Measurements from ENCODE around the gene RRBP1.
A peak's percentile ranks its signal among the peaks of the same experiment; 100 is the strongest.

Gene RRBP1

DNA sequence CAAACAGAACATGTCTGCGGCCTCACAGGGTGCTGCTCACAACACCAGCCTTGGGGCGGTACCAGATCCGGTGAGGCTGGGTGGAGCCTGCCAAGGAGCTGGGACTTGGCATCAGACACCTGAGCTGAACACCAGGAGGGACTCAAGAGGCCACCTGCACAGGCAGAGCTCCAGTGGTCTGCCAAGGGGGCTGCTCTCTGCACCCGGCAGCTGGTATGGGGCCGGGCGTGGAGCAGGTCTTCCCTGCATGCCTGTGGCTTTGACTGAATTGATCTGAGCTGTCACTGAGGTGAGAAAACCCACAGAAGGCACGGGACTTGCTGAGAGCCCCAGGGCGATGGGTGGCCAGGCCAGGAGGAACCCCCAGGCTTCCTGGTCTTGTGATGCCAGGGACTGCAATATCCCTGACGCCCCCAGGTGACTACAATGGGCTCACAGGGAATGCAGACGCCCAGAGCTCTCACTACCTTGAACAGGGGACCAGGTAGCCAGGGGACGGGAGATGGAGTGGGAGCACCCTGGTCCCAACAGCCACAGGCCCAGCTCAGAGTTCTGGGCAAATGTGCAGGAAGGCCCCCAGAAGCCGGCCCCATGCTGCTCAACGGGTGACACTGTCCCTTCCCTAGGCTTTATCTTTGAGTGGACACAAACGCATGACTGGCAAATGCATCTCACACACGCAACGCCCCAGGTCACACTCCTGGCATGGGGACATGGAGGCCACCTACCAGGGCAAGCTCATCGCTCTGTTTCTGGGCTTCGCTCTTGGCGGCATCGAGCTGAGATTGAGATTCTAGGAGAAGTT, 64.0 kb downstream of the RRBP1 start:
- DNase-seq, result no peak

DNA sequence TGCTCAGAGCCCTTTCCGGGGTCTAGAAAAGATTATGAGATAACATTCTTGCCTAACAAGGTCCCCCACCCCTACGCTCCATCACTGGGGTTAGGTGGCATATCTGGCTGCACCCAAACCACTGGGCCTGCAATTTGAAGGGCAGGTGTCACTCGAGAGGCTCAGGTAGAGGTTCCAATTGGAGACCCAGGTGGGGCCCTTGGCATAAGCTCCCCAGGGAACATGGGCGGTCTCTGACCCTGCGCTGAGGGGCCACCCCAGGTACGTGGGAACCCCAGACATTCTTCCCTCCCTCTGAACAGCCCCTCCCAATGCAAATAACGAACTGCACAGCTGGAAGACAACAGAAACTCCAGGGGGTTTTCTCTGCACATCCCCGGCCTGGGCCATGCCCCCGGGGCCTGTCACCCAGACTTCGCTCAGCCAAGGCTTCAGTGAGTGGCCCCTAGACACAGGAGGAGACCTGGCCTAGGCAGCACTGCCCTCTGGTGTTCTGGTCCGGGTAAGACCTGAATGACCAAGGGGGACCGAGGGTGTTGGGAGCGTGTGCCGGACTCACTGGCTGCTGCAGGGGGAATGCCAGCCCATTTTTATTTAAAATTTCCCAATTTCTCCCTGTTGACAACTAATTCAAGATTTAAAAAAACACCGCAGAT, 64.7 kb downstream of the RRBP1 start:
- DNase-seq, result peak; percentile 17 to 35

DNA sequence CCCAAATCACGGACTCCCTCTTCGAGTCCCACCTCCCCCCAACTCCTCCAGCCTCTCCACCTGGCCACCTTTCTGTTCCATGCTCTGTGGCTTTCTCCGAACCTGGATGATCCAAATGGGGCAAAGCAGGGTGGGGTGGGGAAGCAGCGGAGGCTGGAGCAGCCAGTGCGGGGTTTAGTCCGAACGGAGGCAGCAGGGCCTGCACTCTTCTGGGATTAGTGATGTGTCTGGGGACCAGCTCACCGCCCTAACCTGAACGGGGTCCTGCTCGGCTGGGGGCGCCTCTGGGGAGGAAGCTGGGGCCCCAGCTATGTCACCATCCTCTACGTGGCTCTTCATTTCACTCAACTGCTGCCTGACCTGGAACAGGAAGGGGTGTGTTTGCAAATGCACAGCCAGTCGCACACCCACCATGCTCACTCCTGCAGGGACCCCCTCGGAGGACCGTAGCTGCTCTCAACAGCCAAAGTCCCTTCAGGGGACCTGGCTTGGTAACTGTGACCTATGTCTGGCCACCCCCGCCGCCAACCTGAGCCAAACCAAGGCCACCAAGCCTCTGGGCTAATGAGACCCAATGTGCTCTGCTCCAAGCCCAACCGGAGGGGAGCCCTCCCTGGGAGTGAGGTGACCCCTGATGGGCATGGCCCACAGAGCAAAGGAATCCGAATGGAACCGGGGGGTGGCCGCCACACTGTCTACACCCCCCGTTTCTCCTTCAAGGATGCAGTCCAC, 65.4 kb downstream of the RRBP1 start:
- DNase-seq, result peak in 1 of 2 experiments; percentile 5

DNA sequence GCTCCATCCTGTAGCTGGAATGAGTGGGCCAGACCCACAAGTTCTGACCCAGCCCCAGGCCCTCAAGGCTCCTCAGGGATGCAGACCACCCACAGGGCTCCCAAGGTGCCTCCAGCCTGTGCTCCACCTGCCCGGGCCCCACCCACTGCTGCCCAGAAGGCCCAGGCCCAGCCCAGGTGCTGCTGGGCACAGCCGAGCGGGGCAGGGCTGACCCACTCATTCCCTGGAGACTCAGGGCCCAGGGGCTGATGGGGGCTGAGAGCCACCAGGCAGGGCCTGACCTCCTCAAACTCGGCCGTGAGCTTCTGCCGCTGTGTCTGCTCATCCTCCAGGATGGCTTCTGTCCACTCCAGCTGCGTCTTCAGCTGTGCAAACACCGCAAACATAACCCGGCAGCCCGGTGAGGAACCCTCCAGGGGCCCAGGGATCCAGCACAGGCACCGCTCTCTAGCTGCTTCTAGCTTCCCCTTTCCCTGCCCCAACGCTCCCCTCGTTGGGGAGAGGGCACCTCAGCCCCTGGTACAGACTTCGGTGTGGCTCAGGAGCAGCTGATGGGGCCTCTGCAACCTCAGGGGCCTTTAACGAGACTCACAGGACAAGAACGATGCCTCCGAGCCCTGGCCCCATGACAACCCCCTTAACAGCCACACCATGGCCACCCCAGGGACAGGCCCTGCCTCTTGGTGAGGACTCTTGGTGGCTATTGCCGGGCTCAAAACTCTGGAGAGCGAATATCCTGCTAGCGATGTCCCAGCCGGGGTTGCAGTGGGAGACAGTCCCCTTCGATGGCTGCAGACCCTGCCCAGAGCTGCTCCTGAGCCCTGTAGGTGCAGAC, 66.2 kb downstream of the RRBP1 start:
- peak; percentile 62 to 67 for DNase-seq

DNA sequence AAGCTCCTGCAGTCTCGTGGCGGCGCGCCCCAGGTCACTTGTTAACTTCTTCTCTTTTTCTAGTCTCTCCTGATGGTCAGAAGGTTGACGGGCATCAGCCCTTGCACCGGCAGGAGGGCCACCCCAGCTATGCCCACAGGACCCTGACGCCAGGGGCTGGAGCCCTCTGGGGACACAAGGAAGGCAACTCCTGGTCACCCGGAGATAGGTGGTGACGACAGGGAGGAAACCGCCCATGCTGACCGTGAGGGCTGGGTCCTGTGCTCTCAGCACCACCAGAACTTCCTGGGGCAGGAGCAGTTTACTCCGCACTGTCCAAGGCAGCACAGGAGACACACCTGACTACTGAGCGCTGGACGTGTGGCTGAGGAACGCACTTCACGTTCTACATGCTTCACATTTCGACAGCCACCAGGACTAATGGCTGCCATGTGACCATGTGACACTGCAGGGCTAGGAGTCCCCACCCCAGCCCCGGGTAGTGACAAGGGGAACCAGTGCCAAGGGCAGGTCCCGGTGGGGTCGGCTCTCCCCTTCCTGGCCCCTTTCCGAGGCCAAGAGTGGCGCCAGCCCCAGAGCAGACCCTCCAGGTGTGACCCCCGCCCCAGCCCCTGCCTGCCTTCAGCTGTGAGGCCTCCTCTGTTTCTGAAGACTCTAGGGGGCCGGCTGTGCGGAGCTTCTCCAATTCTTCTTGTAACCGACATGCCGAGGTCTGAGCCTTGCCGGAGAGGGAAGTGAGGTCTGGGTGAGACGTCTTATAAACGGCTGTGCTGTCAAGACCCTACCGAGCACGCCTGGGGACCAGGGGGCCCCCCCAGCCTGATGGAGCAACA, 67.0 kb downstream of the RRBP1 start:
- peak; percentile 64 to 76 for DNase-seq

DNA sequence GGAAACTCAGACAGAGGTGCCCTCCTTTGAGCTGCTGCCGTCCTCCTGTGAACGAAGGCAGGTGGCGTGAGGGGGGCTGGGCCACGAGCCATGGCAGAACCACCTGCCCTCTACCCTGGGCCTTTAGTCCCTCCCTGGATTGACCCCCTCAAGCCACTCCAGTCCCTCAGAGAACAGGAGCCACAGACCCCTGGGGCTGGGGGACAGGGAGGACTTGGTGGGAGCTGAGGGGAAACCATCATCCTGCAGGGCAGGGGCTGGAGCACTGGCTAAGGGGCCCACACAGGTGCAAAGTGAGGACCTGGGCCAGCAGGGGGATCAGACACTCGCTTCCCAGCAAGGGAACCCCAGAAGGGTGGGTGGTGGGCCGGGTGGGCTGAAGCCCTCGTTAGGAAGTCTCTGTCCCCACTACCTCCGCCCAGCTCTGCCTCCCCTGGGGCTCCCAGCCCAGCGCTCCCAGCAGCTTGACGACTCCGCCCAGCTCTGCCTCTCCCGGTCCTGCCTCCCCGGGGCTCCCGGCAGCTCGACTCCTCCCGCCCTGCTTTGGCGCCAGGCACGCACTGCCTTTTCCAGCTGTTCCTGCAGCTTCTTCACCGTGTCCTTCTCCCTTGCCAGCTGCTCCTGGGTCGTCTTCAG, 67.7 kb downstream of the RRBP1 start:
- DNase-seq, result no peak

DNA sequence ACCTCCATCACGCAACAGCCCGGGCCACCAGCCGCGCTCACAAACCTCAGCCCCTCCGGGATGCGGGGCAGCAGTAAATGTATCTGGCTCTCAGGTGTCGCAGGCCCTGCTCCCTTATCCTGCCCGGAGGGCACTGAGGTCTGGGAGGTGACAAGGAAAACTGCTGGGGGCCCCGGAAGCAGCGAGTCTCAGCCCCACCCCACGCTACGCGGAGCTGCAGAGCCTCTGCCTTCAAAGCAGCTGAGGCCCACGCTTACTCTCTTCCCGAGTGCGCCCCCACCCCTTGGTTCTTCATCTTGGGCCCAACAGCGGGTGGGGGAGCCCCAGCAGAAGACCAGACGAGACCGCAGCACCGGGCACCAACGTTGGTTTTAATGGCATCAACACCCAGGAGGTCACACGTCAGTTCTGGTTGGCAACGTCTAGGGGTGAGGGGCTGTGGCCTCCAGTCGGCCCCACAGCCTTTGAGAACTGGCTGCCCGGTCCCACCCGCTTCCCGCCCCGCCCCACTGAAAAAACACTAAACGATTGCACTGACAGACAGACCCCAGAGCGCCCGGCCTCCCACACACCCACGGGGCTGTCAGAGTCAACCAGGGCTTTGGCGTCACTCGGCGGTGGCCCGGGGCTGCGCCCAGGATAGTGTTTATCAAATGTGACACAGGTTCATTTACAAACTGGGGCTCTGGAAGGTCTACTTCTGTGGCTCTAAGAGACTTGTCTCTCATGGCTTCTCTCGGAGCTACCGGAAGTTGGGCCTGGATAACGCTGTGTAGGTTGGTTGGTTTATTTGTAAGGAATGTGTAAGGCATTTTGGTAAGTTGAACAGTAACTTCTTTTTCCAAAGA, 68.5 kb downstream of the RRBP1 start:
- DNase-seq, result no peak

DNA sequence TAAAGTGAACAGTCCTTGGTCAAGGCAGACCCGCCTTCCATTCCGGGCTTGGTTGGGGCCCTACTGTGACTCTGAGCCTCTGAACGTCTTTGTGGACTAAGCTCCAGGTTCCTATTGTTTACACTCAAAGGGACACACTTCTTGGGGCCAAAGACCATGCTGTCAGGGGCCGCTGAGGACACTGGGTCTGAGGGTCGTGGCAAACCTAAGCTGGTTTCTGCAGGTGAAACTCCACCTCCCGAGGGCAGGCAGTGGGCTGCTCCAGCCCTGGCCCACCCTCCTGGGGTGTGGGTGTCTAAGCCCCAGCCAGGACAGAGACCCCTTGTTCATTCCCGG, 69.1 kb downstream of the RRBP1 start:
- no peak for DNase-seq

DNA sequence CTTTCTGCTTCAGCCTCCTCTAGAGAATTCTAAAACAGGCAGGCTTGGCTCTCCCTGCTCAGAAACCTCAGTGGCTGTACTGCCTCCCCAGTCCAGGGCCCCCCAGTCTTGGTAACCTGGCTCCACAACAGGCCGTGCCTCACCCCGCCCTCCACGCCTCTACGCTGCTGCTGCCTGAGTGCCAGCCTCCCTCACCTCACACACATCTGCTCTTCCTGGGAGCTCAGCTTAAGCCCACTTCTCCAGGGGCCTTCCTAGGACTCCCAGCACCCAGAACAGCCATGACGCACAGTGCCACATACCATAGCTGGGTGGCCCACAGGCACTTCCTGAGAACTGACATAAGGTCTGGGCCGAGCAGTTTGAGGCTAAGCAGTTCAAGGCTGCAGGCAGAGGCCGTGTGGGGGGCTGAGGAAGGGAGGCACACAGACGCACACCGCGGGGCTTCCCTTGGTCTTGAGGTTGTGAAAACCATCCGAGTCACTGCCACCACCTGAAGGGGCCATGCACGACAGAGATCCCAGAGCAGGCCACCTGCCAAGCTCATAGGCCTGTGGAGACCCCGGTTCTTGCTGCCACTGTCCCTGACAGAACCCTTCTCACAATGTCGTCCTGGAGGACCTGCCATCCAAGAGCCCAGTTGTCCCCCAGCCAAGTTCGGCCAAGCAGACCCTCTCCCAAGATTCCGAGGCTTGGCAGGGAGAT, 69.6 kb downstream of the RRBP1 start:
- DNase-seq, result peak; percentile 84 to 88

DNA sequence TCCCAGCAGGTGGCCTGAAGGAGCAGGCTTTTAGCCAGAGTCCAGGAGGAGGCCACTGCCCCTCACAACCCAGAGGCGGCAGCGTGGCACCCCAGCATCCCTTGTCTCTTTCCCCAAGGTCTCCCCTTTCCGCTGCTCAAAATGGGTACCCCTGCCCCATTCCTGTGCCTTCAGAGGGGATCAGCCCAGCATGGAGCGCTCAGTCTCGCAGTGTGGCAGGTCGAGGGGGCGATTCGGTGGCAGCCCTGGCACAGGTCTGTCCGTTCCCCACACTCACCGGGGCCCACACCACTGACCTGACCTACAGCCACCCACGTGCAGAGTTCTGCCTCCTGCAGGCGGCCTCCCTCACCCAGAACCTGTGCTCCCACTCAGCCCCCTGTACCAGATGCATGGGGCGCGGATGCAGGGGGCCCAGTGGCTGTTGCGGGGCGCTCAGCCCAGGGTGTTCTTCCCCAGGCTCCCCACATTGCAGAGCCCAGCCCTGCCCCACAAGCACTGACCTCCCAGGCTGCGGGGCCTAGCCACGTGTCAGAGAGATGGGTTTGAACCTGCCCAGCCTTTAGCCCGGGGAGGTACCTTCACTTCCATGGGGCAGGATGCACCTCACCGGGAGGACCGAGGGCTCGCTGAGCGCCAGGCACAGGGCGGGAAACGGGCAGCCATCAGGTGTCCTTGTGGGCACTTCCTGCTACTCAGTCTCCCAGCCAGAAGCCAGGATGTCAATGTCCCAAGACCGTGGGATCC, 70.3 kb downstream of the RRBP1 start:
- DNase-seq, result peak in 1 of 2 experiments; percentile 21

DNA sequence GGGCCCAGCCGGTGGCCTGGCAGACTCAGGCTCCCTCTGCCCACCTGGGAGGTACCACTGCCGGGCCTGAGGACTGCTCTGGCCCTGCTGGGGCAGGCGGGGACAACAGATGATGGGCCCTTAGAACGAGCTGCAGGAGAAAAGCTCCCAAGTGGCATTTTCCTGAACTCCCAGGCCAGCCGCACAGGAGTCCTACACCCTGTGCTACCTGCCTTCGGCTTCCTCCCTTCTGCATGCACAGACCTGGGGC, 70.8 kb downstream of the RRBP1 start:
- no peak for DNase-seq

DNA sequence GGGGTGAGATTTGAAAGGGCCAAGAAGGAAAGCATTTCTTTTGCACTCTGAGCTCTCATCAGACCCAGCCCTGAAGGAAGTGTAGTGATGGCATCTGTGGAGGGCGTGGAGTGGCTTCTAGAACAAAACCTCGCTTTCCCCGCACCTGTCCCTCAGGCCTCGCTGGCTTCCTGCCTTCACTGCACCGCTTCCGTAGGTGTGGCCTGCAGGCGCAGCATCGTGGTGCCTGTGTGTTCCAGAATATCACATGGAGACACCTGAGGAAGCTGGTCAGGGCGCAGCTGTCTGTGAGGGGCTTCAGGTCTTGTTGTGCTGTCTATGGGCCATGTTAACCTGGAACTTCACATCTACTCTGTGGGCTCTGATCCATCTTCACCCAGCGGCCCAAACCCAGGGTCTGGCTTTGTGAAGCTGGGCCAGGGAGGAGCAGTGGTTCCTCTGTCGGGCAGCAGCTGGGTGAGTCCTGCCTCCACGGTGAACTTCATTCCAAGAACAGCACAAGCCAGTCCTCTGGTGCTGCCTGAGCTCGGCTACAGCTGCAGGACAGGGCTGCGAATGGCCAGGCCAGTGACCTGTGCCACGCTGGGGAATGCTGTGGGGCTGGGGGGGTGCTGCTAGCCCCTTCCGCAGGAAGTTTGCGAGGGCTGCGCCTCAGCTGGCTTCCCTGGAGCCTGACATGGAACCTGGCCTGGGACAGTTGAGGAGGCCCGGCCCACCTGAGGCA, 71.3 kb downstream of the RRBP1 start:
- DNase-seq, result no peak

DNA sequence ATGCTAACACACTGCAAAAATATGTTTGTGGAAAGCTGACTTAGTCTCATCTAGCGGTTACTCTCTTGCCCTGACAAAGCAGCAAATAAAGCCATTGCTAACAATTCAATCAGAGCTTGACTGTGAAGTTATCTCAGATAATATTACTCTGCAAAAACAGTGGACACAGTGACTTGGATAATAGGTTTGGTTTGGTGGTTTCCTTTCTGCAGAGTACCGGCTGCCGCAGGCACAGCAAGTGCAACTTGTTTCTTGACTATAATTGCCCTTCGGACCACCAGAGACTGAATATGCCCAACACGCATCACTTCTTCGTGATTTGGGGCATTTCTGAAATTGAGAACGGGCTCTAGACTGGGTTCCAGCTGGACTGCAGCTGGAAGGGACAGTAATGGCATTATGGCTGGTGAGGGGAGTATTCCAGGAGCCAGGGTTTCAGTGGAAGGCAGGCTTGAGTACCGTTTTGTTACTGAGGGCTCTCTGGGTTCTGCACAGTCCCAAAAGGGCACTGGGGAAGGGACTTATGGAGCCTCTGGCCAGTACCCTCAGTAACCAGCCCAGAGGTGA, 72.1 kb downstream of the RRBP1 start:
- no peak for DNase-seq

DNA sequence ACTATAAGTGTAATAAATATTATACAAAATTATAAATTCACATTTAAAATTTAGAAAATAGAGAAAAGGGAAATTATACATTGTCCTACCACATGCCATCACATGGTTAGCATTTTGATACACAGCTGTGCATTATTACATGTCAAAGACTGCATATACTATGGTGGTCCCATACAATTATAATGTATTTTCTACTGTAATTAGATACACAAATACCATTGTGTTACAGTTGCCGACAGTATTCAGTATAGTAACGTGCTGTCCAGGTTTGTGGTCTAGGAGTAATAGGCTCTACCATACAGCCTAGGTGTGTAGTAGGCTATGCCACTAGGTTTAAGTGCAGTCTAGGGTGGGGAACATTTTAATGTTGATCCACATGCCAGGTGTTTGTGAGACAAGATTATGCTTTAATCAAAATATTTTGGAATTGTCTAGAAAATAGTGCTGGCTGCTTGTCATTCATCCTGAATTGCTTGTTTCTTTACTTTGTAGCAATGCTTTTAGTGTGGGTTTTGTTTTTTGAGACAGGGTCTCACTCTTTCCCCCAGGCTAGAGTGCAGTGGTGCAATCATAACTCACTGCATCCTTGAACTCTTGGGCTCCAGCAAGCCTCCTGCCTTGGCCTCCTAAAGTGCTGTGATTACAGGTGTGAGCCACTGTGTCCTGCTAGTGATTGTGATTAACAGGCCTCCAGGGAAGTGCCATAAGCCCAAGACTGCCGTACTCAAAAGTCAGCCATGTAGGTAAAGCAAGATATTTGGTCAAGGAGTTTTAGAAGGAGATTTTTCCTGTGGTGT, 73.1 kb downstream of the RRBP1 start:
- no peak for DNase-seq

DNA sequence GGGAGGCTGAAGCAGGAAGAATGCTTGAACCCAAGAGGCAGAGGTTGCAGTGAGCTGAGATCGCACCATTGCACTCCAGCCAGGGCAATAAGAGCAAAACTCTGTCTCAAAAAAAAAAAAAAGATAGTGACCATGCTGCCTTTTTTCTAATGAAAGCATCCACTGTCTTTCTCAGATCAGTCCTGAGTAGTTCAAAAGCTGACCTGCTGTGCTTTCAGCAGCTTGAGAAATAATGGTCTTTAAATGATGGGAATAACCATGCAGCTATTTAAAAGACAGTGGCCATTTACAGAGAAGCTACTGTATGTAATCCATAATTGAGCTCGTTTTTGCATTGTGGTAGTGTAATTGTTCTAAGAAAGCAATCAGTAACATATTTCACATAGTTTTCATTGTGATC, 76.0 kb downstream of the RRBP1 start:
- DNase-seq, result no peak

DNA sequence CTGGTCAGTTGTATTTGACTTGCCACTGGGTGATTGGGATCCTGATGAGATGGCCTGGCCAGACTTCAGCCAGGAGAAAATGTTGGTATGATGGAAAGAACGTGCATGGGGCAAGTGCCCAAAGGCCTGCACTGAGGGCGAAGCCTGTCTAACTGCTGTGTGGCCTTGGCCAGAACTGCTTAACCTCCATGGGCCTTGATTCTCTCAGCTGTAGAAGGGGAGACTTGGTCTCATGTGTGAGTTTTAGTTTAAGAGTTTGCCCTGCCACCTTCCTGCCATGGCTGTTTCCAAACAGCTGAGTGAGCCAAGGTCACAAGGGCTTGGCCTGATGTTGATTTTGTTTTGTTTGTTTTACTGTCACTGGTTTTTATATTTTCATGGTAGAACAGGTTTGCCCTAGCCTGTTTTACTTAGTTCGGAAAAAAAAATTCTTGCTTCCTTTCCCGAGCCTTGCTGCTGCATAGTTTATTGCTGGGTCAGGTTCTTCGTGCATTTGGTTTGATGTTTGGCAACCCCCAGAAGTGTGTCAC, 76.8 kb downstream of the RRBP1 start:
- no peak for DNase-seq

DNA sequence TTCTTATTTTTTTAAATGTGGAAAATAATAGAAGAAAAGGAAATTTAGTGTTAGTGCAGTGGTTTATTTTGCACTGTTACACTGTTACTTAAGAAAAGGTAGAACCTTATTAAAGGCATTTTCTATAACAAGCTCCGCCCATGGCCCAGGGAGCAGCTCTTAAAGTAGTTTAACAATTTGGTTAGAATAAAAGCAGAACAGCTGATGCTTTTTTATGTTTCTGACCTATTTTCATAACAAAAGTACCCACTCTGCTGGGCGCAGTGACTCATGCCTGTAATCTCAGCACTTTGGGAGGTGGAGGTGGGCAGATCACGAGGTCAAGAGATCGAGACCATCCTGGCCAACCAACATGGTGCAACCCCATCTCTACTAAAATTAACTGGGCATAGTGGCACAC, 79.5 kb downstream of the RRBP1 start:
- DNase-seq, result no peak

All from Kasumi-1 (cell line).